Vagina (tissue), 2 donors: ENCODE results near the gene SLC39A6.

ENCODE experiments used
- CTCF ChIP-seq, 3 experiments: fragments of 450-650 bp in 2 of 3; fragments of 200-600 bp in 1 of 3; sonication (generic) in 1 of 3; IDR thresholded peaks; one replicate each; pipeline ENCODE4 v1.5.1; 2017 to 2019; ENCODE audit warnings: antibody characterized with exemption in 3 of 3, mild to moderate bottlenecking in 2 of 3, moderate library complexity in 2 of 3
- POLR2A ChIP-seq, 2 donors: fragments of 450-650 bp; IDR thresholded peaks; one replicate each; pipeline ENCODE4 v1.6.1; 2017; ENCODE audit warnings: antibody characterized with exemption in 2 of 2, mild to moderate bottlenecking in 2 of 2, moderate library complexity in 2 of 2
- POLR2AphosphoS5 ChIP-seq, 2 donors: sonication (generic); formaldehyde crosslinking; IDR thresholded peaks; one replicate each; pipeline ENCODE4 v1.9.0; 2017; ENCODE audit warnings: antibody characterized with exemption in 2 of 2, mild to moderate bottlenecking in 2 of 2, low read depth in 1 of 2; ENCODE audit not compliant: insufficient read depth in 1 of 2

GRCh38 chr18:36149514-36150289 is 20.6 kb upstream of the SLC39A6 start:
- no peak for TF ChIP-seq CTCF (IDR thresholded peaks at IDR 0.05)
- no peak for TF ChIP-seq POLR2AphosphoS5 (IDR thresholded peaks at IDR 0.05; ENCODE audit: insufficient read depth in 1 of 2, low read depth in 1 of 2)
- TF ChIP-seq POLR2A (IDR thresholded peaks at IDR 0.05): no peak
